Kidney (tissue), 14 donors: ENCODE data around the gene IGFALS. TPM values are rescaled to one million over a fixed set of nuclear protein-coding genes. Genes with fewer than 3 reads are reported as not detected.

ENCODE experiments used
- DNase-seq, 5 donors: peaks; one replicate each; pipeline ENCODE4 v3.0.0-alpha.2; 2013 to 2020
- FAIRE-seq: peaks from 2 replicates; lab custom pipeline; 2012; peaks lifted over from hg19 to GRCh38; lab: Jason Lieb, UNC
- H3K27ac ChIP-seq, 2 donors: one replicate each; pipeline ENCODE4 v1.7.0; 2013; ENCODE audit warnings: low read depth in 2 of 2, low read length in 2 of 2, inconsistent platforms in 1 of 2
- H3K27me3 ChIP-seq: one replicate; pipeline ENCODE4 v1.7.1; 2013; ENCODE audit warnings: low read length, inconsistent platforms; ENCODE audit not compliant: control insufficient read depth, insufficient read depth
- H3K36me3 ChIP-seq, 3 donors: one replicate each; pipeline versions ENCODE4 v1.7.0 to v1.7.1; 2013; ENCODE audit warnings: low read length in 3 of 3, control low read depth in 1 of 3, inconsistent platforms in 1 of 3; ENCODE audit not compliant: insufficient read depth in 3 of 3, control insufficient read depth in 2 of 3
- H3K4me1 ChIP-seq, 3 donors: one replicate each; pipeline versions ENCODE4 v1.7.0 to v1.7.1; 2013; ENCODE audit warnings: low read length in 3 of 3, inconsistent platforms in 1 of 3, low read depth in 1 of 3; ENCODE audit not compliant: control insufficient read depth in 2 of 3, insufficient read depth in 2 of 3
- H3K4me3 ChIP-seq, 3 donors: one replicate each; pipeline versions ENCODE4 v1.7.0 to v1.8.1; 2013; ENCODE audit warnings: low read length in 3 of 3, control low read depth in 1 of 3, inconsistent platforms in 1 of 3
- H3K9ac ChIP-seq, 3 donors: one replicate each; pipeline versions ENCODE4 v1.7.0 to v1.7.1; 2013; ENCODE audit warnings: low read length in 3 of 3, control low read depth in 1 of 3, inconsistent platforms in 1 of 3
- H3K9me3 ChIP-seq, 3 donors: one replicate each; pipeline versions ENCODE4 v1.7.0 to v1.7.1; 2013; ENCODE audit warnings: low read length in 3 of 3, control low read depth in 1 of 3, inconsistent platforms in 1 of 3; ENCODE audit not compliant: control insufficient read depth in 2 of 3, insufficient read depth in 1 of 3
- intact Hi-C: fragments of 100-400 bp; cut with DNase I; formaldehyde crosslinking; loops from one replicate; pipeline ENCODE4 v1.11.1; 2022
- polyA plus RNA-seq: library from polyadenylated mRNA; stranded (reverse); fragments of 350-450 nt; fragmentation: Illumina TruSeq; extraction: RNeasy Lipid Tissue Mini Kit (QIAGEN cat#74804); gene quantifications from one replicate; pipeline ENCODE4 v1.2.3, GENCODE V29; 2014; ENCODE audit warnings: low read depth, low replicate concordance; ENCODE audit not compliant: insufficient read depth
- total RNA-seq: library from RNA; stranded (reverse); fragmentation: NEBNext Ultra II Directional; extraction: Animal tissue kit (Norgen Biotek cat#: 25700); gene quantifications from one replicate; pipeline ENCODE4 v1.2.1, GENCODE V29; 2021
- TF ChIP-seq, protein P1 (sequence below): IDR thresholded peaks from 3 replicates; pipeline ENCODE4 v1.5.1; 2012; ENCODE audit warnings: mild to moderate bottlenecking, moderate library complexity, borderline replicate concordance; ENCODE audit not compliant: insufficient read depth; ENCODE audit errors: extremely low read depth
- donor health status: control.
- donor health status: control.
- donor health status: control.
- donor health status: control.
- donor health status: control.
- donor health status: DM: yes; HTN: yes; CAD: no.
- donor health status: Normal renal cell carcinoma (clear cell type).

IGFALS gene
- total and polyA plus RNA-seq, 2 donors from 2014 or later: 1.4 to 2.9 TPM

DNA sequence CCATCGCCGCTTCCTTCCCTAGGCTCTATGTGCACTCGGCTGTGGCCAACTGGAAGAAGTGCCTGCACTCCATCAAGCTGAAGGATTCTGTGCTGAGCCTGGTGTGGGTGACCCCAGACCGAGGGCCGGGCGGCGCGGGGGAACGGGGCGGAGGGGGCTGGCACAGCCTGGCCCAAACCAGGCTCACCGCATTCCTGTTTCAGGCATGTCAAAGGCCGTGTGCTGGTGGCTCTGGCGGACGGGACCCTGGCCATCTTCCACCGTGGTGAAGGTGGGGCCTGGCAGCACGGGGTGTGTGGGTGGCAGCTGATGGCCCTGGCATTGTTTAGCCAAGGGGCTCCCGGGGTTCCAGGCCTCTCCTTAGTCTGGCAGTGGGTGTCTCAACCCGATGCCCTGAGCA, 26.8 kb downstream of the IGFALS start:
- DNase-seq (peak in 1 of 5 donors; percentile 32), FAIRE-seq (no peak)
- H3K27me3 ChIP-seq: no peaks in the 10 kb centered on the region
- intact Hi-C loops: no loop called here
- H3K9ac ChIP-seq: no peak overlapping the region
- H3K36me3 ChIP-seq: peaks cover 0 to 14% (median 7%) of the 10 kb centered on the region in 3 donors
- TF ChIP-seq, protein P1, sequence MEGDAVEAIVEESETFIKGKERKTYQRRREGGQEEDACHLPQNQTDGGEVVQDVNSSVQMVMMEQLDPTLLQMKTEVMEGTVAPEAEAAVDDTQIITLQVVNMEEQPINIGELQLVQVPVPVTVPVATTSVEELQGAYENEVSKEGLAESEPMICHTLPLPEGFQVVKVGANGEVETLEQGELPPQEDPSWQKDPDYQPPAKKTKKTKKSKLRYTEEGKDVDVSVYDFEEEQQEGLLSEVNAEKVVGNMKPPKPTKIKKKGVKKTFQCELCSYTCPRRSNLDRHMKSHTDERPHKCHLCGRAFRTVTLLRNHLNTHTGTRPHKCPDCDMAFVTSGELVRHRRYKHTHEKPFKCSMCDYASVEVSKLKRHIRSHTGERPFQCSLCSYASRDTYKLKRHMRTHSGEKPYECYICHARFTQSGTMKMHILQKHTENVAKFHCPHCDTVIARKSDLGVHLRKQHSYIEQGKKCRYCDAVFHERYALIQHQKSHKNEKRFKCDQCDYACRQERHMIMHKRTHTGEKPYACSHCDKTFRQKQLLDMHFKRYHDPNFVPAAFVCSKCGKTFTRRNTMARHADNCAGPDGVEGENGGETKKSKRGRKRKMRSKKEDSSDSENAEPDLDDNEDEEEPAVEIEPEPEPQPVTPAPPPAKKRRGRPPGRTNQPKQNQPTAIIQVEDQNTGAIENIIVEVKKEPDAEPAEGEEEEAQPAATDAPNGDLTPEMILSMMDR: no peak
- no peak overlapping the region for H3K27ac ChIP-seq
- peaks cover 0 to 4% (median 0%) of the 10 kb centered on the region in 3 donors for H3K4me1 ChIP-seq
- no peaks in the 10 kb centered on the region for H3K9me3 ChIP-seq
- no peak overlapping the region for H3K4me3 ChIP-seq

GRCh38 chr16:1766231-1766630, 27.3 kb downstream of the IGFALS start:
- no peaks in the 10 kb centered on the region for H3K27me3 ChIP-seq
- TF ChIP-seq, protein P1: no peak
- no peak overlapping the region for H3K4me3 ChIP-seq
- intact Hi-C loops: no loop called here
- FAIRE-seq: no peak
- peaks cover 0 to 4% (median 0%) of the 10 kb centered on the region in 3 donors for H3K4me1 ChIP-seq
- peaks cover 0 to 14% (median 7%) of the 10 kb centered on the region in 3 donors for H3K36me3 ChIP-seq
- no peak for DNase-seq
- H3K27ac ChIP-seq: no peak overlapping the region
- H3K9me3 ChIP-seq: no peaks in the 10 kb centered on the region
- H3K9ac ChIP-seq: no peak overlapping the region

DNA sequence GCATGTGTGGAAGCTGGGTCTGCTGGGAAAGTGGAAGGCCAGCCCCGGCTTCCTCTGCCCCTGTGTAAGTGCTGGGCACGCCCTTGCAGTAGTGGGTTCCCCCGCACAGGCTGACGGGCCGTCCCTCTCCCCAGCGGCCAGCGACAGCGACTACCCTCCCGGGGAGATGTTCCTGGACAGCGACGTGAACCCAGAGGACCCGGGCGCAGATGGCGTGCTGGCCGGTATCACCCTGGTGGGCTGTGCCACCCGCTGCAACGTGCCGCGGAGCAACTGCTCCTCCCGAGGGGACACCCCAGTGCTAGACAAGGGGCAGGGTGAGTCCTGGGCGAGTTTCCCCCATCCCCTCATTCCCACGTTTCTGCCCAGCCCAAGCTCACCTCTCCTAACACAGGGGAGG, 27.7 kb downstream of the IGFALS start:
- H3K36me3 ChIP-seq: peaks cover 0 to 14% (median 7%) of the 10 kb centered on the region in 3 donors
- DNase-seq: peak in 1 of 5 donors; percentile 36
- TF ChIP-seq, protein P1: no peak
- intact Hi-C loops: no loop called here
- peaks cover 0 to 4% (median 0%) of the 10 kb centered on the region in 3 donors for H3K4me1 ChIP-seq
- no peak overlapping the region for H3K27ac ChIP-seq
- H3K4me3 ChIP-seq: no peak overlapping the region
- H3K27me3 ChIP-seq: no peaks in the 10 kb centered on the region
- FAIRE-seq: no peak
- no peak overlapping the region for H3K9ac ChIP-seq
- H3K9me3 ChIP-seq: no peaks in the 10 kb centered on the region

GRCh38 chr16:1764971-1765370, 28.5 kb downstream of the IGFALS start:
- Histone ChIP-seq H3K4me1 (no peaks in the 10 kb centered on the region), H3K27me3 (no peaks in the 10 kb centered on the region), H3K36me3 (peaks cover 0 to 14% (median 10%) of the 10 kb centered on the region in 3 donors), H3K4me3 (no peak overlapping the region), H3K27ac (no peak overlapping the region), H3K9me3 (no peaks in the 10 kb centered on the region), H3K9ac (no peak overlapping the region)
- peak in 1 of 5 donors; percentile 48 for DNase-seq
- FAIRE-seq: no peak
- intact Hi-C loops: no loop called here
- TF ChIP-seq, protein P1: no peak
